HEK293 (cell line): ENCODE data around the gene RASA4.
"Not testable (repeated sequence)": the region's sequence is repeated elsewhere in the genome, so short reads cannot be mapped to it uniquely, and the experiment has no call there.

Source experiments
- GLIS2 ChIP-seq: fragments of 450-650 bp; formaldehyde crosslinking; IDR thresholded peaks from 2 replicates; pipeline ENCODE4 v1.5.1; 2016; ENCODE audit warnings: missing biosample characterization, missing genetic modification characterization
- ZNF157 ChIP-seq: fragments of 450-650 bp; formaldehyde crosslinking; IDR thresholded peaks from 2 replicates; pipeline ENCODE4 v1.5.1; 2016; ENCODE audit warnings: missing biosample characterization, missing genetic modification characterization
- TF ChIP-seq, protein P1 (sequence below): fragments of 450-650 bp; formaldehyde crosslinking; IDR thresholded peaks from 2 replicates; pipeline ENCODE4 v1.5.1; 2016; ENCODE audit warnings: missing biosample characterization, missing genetic modification characterization
- TF ChIP-seq, protein P2 (sequence below): fragments of 450-650 bp; formaldehyde crosslinking; IDR thresholded peaks from 2 replicates; pipeline ENCODE4 v1.5.1; 2017; ENCODE audit warnings: missing biosample characterization, missing genetic modification characterization
- TF ChIP-seq, protein P3 (sequence below): fragments of 450-650 bp; formaldehyde crosslinking; IDR thresholded peaks from 2 replicates; pipeline ENCODE4 v1.5.1; 2016; ENCODE audit warnings: missing biosample characterization, missing genetic modification characterization
- TF ChIP-seq, protein P4 (sequence below): fragments of 450-650 bp; formaldehyde crosslinking; optimal IDR thresholded peaks from 2 replicates; pipeline ENCODE3; 2016; ENCODE audit warnings: missing biosample characterization, mild to moderate bottlenecking, missing genetic modification characterization
- TF ChIP-seq, protein P5 (sequence below): fragments of 450-650 bp; formaldehyde crosslinking; IDR thresholded peaks from 2 replicates; pipeline ENCODE4 v1.5.1; 2016; ENCODE audit warnings: missing biosample characterization, missing genetic modification characterization

DNA sequence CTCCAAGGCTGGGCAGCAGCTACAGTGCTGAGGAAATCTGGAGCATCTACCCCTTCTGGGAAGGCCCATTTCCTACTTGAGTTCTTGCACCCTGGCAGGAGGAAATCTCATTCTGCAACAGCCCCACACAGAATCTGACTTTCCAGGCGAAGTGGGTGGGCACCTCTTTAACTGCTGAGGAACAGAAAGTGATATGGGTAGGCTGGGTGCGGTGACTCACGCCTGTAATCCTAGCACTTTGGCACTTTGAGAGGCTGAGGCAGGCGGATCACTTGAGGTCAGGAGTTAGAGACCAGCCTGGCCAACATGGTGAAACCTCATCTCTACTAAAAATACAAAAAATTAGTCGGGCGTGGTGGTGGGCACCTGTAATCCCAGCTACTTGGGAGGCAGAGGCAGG is 41.9 kb downstream of the RASA4 start:
- TF ChIP-seq, protein P1, sequence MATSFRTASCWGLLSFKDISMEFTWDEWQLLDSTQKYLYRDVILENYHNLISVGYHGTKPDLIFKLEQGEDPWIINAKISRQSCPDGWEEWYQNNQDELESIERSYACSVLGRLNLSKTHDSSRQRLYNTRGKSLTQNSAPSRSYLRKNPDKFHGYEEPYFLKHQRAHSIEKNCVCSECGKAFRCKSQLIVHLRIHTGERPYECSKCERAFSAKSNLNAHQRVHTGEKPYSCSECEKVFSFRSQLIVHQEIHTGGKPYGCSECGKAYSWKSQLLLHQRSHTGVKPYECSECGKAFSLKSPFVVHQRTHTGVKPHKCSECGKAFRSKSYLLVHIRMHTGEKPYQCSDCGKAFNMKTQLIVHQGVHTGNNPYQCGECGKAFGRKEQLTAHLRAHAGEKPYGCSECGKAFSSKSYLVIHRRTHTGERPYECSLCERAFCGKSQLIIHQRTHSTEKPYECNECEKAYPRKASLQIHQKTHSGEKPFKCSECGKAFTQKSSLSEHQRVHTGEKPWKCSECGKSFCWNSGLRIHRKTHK (tag by site-specific recombination), result not testable (repeated sequence)
- not testable (repeated sequence) for TF ChIP-seq GLIS2, ZNF157 (tag by site-specific recombination)
- TF ChIP-seq, protein P2, sequence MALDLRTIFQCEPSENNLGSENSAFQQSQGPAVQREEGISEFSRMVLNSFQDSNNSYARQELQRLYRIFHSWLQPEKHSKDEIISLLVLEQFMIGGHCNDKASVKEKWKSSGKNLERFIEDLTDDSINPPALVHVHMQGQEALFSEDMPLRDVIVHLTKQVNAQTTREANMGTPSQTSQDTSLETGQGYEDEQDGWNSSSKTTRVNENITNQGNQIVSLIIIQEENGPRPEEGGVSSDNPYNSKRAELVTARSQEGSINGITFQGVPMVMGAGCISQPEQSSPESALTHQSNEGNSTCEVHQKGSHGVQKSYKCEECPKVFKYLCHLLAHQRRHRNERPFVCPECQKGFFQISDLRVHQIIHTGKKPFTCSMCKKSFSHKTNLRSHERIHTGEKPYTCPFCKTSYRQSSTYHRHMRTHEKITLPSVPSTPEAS (tag by site-specific recombination), result not testable (repeated sequence)
- TF ChIP-seq, protein P3, sequence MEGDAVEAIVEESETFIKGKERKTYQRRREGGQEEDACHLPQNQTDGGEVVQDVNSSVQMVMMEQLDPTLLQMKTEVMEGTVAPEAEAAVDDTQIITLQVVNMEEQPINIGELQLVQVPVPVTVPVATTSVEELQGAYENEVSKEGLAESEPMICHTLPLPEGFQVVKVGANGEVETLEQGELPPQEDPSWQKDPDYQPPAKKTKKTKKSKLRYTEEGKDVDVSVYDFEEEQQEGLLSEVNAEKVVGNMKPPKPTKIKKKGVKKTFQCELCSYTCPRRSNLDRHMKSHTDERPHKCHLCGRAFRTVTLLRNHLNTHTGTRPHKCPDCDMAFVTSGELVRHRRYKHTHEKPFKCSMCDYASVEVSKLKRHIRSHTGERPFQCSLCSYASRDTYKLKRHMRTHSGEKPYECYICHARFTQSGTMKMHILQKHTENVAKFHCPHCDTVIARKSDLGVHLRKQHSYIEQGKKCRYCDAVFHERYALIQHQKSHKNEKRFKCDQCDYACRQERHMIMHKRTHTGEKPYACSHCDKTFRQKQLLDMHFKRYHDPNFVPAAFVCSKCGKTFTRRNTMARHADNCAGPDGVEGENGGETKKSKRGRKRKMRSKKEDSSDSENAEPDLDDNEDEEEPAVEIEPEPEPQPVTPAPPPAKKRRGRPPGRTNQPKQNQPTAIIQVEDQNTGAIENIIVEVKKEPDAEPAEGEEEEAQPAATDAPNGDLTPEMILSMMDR, result not testable (repeated sequence)
- TF ChIP-seq, protein P4, sequence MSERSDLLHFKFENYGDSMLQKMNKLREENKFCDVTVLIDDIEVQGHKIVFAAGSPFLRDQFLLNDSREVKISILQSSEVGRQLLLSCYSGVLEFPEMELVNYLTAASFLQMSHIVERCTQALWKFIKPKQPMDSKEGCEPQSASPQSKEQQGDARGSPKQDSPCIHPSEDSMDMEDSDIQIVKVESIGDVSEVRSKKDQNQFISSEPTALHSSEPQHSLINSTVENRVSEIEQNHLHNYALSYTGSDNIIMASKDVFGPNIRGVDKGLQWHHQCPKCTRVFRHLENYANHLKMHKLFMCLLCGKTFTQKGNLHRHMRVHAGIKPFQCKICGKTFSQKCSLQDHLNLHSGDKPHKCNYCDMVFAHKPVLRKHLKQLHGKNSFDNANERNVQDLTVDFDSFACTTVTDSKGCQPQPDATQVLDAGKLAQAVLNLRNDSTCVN (tag by site-specific recombination), result not testable (repeated sequence)
- TF ChIP-seq, protein P5, sequence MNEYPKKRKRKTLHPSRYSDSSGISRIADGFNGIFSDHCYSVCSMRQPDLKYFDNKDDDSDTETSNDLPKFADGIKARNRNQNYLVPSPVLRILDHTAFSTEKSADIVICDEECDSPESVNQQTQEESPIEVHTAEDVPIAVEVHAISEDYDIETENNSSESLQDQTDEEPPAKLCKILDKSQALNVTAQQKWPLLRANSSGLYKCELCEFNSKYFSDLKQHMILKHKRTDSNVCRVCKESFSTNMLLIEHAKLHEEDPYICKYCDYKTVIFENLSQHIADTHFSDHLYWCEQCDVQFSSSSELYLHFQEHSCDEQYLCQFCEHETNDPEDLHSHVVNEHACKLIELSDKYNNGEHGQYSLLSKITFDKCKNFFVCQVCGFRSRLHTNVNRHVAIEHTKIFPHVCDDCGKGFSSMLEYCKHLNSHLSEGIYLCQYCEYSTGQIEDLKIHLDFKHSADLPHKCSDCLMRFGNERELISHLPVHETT (tag by site-specific recombination), result not testable (repeated sequence)
